HCEC 1CT (cell line): Measurements from ENCODE around the gene LGALSL.
A peak's percentile ranks its signal among the peaks of the same experiment; 100 is the strongest.

ENCODE experiments used
- DNase-seq: peaks from one replicate; pipeline ENCODE4 v3.0.0-alpha.2; 2017

The LGALSL gene

GRCh38 chr2:64472881-64473280 is 18.9 kb downstream of the LGALSL start:
- no peak for DNase-seq

- no peak for DNase-seq
Observed at GRCh38 chr2:64474121-64474571, 20.2 kb downstream of the LGALSL start.

DNA sequence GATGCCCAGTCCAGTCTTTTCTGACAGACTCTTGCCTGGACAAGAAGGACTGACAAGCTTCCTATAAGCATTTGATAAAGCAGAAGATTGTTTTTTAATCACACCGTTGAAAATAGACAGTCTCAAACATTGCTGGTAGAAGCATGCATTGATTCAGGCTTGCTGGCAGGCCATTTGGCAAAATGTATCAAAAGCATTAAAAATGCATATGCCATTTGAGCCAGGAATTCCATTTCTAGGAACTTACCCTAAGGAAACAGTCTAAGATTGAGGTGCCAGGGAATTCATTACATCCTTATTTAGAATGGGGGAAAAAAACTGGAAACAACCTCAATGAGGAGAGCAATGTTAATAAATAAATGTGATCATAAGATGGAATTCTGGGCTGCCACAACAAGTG is 20.7 kb downstream of the LGALSL start:
- no peak for DNase-seq

DNA sequence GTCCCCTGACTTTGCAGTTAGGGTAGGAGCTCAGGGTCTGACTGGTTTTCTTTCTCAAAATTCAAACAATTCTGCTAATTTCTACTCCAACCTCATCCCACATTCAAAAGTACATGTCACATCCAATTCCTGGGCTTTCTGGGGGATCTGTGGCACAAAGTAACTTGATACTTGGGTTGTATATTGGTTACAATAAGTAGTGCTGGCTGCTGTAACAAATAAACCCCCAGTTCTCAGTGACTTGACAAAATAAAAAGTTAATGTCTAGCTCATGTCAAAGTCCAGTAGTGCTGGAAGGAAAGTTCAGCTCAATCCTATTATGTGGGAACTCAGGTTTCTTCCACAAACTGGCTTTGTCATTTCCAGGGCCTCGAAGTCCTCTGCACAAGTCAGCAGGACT is 23.1 kb downstream of the LGALSL start:
- no peak for DNase-seq

DNA sequence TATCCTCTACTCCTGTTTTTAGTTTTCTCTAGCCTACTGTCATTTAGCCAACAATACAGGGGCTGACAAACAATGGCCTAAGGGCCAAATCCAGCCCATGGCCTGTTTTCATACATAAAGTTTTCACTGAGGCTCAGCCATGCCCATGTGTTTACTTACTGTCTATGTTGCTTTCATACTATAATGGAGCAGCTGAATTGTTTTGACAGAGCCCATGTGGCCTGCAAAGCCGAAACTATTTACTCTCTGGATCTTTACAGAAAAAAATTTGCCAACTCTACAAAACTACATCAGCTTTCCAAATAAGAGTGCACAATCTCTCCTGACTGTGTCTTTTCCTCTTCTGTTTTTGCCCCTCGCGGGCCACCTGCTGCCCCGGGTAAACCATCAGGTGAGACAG is 24.0 kb downstream of the LGALSL start:
- DNase-seq, result no peak

DNA sequence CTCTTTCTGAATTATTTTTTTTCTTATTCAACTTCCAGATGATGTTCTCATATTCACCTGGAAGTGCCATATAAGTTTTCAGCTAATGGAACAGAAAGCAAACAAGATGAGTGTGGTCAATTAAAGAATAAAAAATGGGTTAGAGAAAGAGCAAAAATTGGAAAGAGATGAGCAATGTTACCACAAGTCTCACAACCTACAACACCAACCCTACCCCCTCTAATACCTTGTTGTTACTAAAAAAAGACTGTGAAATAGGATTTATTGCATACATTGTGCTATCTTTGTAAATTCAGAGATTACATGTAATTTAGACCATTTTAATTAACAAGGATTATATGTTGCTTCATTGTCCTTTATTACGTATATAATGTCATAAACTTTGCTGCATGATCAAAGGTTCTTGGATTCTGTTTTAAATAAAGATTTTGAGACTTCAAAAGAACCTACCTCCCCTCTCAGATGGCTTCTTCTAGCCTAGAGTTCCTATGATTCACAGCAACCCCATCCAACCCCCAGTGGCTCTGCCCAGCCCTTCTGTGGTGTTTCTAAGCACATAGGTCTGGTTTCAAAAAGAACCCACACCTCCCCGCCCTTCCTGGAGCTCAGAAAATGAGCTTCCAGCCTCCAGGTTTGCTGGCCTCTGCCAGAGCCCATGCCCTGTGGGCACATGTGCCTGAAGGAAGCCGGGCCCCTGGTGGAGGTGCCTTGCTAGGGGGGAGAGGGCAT is 24.7 kb downstream of the LGALSL start:
- DNase-seq, result no peak

- no peak for DNase-seq
Observed at GRCh38 chr2:64479259-64480117, 25.5 kb downstream of the LGALSL start.

DNA sequence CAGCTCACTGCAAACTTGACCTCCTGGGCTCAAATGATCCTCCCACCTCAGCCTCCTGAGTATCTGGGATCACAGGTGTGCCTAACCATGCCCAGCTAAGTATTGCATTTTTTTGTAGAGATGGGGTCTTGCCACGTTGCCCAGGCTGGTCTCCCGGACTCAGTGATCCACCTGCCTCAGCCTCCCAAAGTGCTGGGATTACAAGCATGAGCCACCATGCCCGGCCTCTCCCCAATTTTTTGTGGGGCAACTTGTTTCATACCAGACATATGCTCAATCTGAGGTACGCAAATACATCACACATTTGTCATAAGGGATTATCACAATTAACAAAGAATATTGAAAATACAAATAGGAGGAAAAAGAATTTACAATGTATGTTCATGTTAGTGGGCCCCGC is 27.7 kb downstream of the LGALSL start:
- no peak for DNase-seq

DNA sequence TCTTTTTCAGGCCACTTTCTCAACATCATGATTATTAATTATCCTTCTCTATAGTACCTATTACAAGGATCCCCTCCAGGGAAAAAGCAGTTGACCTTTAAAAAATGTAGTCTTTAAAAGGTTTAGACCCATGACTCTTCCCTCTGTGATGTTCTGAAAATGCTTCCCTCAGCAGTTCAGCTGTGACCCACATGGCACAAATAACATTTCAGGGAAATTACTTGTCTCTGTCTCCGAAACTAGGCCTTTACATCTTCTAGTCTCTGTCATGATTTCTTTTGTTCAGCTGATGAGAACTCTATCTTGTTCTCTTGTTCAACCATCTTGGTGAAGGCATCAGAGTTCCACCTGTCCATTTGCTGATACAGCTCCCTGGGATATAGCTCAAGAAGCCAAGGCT is 28.3 kb downstream of the LGALSL start:
- no peak for DNase-seq

GRCh38 chr2:64482765-64483504 is 29.0 kb downstream of the LGALSL start:
- DNase-seq, result no peak

- no peak for DNase-seq
Observed at GRCh38 chr2:64485331-64485730, 31.4 kb downstream of the LGALSL start.

GRCh38 chr2:64485961-64486360 is 32.0 kb downstream of the LGALSL start:
- DNase-seq, result no peak

- DNase-seq, result no peak
Observed at GRCh38 chr2:64487256-64488049, 33.5 kb downstream of the LGALSL start.

DNA sequence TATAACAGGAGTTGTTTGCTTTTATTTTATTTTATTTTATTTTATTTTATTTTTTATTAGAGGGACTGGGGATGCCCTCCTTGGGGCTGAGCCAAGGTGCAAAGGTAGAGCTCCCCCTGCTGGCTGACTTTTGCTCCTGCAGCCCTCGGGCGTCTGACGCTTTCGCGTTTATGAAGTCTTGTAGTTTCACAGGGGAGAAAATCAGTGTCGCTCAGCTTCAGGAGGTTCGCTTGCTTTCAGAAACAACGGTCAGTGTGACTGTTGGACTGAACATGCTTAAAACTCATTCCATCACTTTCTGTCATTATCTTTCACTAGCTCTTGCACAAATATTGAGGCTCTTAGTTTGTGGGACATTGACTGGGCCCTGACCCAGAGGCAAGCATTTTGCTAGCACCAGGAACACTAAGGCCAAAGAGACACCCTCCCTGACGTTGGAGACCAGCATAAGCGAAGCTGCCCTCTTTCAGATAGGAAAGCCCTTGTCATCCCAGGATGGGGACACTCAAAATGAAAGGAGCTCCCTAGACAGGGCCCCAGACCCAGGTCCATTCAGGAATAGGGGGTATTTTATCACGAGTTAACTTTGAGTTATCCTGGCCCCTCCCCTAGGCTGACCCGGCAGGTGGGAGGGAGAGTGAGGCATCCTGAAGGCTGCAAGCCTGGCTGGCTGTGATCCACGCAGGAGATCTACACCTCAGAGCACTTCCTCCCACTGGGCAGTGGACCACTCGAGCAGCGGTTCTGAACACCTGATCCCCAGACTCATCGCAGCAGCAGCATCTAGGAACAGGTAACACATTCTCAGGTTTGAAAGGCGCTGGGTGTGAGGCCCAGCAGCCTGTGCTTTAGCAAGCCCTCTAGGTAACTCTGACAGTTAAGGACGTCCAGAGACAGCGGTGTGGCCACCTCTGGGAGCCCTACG is 34.4 kb downstream of the LGALSL start:
- DNase-seq, result peak; percentile 22

- no peak for DNase-seq
Observed at GRCh38 chr2:64489081-64489751, 35.3 kb downstream of the LGALSL start.

GRCh38 chr2:64491426-64491825 is 37.5 kb downstream of the LGALSL start:
- peak; percentile 46 for DNase-seq

DNA sequence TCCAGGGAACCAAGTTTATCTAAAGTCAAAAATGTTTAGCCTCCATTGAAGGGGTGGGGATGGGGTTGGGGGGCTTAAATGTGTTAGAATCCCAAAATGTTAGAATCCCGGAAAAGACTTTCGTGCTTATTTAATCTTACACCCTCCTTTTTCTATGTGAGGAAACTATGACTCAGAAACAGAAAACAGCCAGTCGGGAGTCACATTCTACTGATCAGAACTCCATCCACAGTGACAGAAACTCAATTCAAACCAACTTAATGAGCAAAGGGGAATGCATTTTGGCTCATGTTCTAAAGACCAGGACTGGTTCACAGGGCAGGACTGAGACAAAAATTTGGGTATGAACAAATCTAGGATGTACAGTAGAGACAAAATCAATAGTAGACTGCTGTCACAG is 38.3 kb downstream of the LGALSL start:
- no peak for DNase-seq

DNA sequence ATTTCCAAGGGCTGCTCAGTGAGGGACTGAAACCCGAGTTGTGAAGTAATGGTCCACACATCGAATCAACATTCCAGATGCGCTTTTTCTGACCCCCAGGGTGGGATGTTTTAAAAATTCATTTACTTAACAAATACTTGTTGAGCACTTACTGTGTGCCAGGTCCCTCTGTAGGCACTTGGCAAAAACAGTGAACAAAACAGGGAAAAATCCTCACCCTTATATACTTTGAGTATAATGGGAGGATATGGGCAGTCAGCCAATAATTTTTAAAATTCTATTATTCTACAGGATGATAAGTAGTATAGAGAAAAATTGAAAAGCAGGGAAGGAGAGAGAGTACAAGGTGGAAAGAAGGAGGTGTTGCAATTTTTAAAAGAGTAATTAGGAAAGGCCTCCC is 38.9 kb downstream of the LGALSL start:
- DNase-seq, result no peak

DNA sequence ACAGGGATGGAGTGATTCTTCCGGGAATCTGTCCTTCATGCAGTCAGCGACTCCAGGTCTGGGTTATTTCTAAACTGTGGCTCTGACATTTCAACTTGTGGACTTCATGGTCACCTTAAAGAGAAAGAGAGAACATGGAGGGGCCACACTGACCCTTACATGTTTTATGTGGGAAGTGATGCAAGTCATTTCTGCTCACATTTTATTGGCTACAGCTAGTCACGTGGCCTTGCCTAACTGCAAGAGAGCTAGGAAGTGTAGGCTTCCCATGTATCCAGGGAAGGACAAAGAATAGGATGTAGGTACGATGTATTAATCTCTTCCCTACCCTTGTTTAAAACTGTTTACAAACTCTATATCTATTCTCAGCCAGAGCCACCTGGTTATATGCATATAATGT is 39.8 kb downstream of the LGALSL start:
- DNase-seq, result no peak

DNA sequence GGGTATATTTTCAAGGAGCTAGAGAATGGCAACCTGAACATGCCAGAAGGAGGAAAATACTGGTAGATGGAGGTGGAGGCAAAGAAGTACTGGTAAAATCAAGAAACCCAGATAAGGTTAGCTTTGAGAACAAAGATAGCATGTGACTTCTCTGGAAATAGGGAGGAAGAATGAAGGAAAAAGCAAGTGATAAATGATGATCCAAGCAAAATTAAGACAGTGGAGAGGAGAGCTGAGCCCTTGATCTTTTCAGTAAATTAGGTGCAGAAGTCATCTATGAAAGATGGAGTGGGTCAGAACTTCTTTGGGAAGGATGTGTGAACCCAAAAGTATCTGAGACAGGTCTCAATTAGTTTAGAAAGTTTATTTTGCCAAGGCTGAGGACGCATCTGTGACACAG is 44.5 kb downstream of the LGALSL start:
- no peak for DNase-seq

DNA sequence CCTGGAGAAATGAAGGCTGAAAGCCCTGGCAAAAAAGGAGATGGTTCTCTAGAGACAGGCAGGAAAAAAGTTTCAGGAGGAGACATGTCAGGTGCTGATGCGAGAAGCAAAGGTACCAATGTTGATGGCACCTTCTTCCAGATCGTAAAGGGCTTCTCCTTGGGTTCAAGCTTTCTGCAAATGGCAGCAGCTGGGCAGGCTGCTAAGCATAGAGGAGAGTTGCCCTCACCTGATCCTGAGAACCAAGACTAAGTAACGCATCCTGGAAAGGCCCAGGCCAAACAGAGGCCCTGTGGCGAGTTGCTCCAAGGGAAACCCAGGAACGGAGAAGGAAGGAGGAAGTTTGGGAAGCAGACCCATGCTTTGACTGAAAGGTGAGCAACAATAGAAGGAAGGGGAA is 46.6 kb downstream of the LGALSL start:
- no peak for DNase-seq
